GM21528 (cell line): ENCODE results near the gene PXDN.

Experiments used
- ATAC-seq: cut with Tn5 transposase; IDR thresholded peaks from one replicate; pipeline ENCODE4 v1.9.1; 2021; ENCODE audit warnings: mild to moderate bottlenecking, moderate library complexity; ENCODE audit not compliant: unreplicated experiment, low FRiP score

PXDN gene

GRCh38 chr2:1655461-1655860, 88.9 kb downstream of the PXDN start:
- ATAC-seq, result no peak

DNA sequence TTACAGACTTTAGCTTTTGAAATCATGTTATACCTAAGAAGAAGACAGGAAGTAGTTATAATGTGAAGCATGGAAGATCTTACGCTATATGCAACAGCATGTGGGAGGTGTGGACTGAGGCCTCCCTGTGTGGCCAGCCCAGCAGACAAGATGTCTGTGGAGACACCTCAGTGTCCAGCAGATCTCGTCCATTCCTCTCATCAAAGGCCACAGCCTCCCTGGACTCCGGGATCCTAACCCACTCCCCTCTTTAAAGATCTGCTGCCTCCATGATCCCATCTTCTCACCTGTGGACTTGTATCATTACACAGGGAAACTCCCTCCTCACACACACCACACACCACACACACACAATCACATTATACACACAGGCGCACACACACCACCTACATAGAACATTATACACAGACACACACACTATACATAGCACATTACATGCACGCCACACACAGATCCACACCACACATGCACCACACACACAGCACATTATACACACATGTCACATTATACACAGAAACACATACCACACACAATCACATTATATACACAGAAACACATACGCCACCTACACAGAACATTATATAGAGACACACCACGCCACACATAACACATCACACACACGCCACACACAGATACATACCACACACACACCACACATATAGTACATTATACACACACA, 89.5 kb downstream of the PXDN start:
- no peak for ATAC-seq

- ATAC-seq, result no peak
These were observed 90.2 kb downstream of the PXDN start for GRCh38 chr2:1653956-1654695.

GRCh38 chr2:1652034-1652790, 92.1 kb downstream of the PXDN start:
- ATAC-seq, result no peak

DNA sequence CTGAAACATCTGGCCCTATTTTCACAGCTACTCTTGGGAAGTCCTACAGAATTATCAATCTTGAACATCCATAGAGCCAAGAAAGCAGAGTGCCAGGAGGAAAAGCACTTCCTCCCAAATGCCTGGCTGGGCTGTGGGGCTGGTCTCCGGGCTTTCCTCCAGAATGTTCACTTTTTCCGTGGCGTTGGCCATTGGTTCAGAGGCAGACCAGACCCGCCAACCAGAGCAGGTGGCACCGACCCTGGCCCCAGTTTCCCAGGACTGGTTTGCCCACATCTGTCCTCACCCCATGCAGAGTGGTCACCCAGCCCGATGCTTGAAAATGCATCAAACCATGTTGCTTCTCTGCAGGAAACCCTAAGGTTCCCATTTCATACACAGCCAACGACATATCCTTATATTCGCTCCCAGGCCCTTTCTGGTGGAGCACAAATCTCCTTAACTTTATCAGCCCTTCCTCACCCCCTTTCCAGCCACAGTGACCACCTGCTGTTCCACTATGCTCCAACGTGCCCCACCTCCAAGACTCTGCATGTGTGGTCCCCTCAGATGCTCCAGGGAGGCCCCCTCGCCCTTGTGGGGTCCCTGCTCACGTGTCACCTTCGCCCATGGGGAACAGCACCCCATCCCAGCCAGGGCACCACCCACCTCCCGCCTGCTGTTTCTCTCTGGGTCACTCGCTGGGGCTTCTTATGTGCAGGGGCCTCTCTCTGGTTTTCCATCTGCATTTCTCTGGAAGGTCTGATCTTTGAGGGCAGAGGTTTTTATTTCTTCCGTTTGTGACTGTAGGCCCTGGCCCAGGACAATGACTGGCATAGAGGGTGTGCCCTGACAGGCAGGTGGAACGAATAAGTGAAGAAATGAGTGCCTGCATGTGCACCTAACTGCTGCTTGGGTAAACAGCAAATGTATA, 92.9 kb downstream of the PXDN start:
- ATAC-seq, result no peak

DNA sequence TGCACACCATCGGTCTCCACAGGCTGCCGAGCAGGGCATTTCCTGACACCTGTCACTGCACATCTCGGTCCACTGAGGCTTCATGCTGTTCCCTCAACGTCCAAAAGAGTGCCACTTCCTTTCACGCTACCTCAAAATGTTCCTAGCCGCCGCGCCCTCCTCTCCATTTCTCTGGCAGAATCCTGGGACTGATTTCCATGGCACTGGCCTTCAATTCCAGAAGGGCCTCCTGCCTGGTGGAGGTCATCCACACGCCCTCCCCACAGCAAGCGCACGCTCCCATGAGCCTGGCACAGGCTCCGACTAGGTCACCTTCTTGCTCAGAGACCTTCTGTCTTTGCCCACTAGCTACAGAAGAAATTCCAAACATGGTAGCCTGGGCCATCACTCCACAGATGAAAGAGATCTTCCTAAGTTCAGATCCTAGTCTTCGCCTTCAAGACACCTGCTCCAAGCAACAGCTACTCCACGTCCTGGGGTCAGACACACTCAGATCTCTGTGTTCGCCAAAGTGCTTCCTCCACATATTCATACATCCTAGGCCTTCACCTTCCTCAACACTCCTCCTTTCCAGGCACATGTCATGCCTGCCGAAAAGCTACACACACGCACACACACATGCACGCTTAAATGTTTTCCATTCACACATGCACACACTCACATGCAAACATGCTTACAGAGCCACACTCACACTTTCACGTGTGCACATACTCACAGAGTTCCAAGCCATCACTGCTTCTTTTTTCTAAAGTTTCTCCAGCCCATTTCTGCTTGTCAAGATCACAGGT, 94.0 kb downstream of the PXDN start:
- no peak for ATAC-seq

- no peak for ATAC-seq
These were observed 94.9 kb downstream of the PXDN start for GRCh38 chr2:1649103-1650084.

- ATAC-seq, result no peak
These were observed 95.8 kb downstream of the PXDN start for GRCh38 chr2:1648241-1649102.

DNA sequence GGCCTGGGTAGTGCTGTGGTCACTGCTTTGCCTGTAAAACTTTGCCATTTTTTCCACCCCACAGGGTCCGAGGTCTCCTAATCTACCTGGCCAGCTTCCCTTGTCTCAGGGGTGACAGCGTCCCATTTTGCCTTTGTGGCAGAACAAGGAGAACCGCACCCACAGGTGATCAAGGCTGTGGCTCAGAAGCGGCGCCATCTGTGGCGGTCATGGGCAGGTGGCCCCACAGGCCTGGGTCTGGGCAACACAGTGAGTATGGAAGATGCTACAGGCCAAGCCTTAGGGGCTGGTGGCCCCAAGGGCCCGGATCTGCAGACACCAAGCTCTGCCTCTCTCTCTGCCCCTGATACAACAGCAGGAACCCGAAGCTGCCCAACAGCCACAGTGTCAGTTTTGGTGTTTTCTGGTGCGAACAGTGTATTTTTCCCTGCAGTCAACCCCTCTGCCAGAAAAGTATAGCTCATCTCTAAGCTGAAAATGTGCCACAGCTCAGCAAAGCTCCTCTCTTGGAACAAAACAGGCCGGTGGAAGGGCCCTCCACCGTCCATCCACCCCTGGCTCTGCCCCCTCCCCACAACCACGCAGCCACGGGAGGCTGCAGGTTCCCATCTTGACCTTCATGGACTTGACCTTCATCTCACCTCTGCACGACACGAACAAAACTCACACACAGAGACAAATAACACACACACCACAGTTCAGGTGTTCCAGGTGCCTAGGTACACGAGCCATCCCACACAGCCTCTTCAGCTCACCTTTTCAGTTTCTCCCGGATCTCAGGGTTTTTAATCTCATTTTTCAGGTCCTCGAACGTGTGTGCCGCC, 96.7 kb downstream of the PXDN start:
- no peak for ATAC-seq

DNA sequence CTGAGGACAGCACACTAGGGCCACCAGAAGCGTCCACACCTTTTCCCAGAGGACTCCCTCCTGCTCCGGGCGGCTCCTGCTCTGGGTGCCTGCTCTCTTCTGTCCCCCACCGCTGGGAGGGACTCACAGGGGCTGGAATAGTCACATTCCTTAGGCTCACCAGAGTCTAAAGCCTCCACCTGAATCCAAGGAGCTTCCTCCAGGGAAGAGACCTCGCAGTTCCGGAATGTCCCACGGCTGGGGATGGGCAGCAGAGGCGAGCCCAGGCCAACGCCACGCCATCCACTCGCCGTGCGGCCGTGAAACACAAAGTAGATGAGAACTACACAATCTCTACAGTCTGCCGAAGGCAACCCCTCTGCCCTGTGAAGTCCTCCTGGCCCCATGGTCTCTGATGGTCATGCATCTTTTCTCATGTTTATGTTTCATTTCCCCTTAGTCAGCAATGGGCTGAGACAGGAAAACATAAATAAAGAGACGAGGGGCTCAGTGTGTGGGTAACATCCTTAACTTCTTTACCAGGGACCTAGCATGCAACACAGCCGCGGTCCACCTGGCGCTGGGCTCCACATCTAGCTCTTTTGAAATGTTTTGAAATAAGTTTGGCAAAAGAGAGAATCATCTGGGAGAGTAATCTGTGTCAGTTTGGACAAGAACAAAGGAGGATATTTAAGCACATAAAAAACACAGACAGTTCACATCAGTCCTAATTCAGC, 98.4 kb downstream of the PXDN start:
- no peak for ATAC-seq

DNA sequence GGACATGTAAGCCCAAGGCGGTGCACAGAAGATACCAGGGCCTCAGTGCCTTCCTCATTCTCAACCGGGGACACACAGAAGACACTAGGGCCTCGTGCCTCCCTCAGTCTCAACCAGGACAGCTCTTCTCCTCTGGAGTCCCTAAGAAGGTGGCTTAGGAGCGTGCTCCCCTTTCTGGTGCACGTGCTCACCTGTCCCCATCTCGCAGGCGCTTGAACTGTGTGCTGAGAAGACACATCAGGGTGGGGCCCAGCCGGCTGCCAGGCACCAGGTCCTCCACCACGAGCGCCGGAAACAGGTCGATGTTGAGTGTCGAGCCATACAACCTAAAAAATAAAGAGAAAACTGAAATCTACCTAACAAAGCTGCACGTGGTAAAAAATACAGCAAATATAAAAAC, 99.9 kb downstream of the PXDN start:
- no peak for ATAC-seq

GRCh38 chr2:1642993-1643619, 101.2 kb downstream of the PXDN start:
- no peak for ATAC-seq

DNA sequence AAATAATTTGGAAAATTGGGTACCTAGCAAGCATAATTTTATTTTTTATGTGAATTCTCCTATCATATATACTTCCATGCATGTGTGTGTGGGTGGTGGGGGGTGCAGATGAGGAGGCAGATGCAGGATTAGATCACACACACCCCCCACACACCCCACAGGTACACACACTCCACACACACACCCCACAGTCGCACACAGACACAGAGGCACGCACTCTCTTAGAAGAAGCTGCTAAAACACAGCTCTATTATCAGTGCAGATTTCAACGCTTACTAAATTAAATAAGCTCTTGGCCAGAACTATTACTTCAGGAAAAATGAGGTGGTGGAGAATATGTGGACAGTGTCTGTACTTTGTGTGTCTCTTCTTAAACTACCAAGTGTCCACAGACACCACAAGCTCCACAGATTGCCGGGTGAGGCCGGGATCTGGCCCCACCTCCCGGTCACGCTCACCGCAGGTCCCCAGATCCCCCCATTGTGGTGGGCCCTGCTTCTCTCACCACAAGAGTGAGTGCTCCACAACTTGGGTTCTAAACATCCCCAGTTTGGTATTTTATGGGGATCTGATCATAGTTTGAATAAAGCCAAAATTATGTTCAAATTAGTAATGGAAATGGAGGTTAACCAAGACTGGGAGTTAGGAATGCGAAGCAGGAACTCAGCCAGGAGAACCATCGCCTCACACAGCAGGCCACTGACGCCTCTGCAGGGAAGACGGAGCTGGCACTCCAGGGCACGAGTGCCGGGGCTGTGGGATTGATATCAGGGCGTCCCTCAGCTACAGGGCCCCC, 102.1 kb downstream of the PXDN start:
- ATAC-seq, result no peak

DNA sequence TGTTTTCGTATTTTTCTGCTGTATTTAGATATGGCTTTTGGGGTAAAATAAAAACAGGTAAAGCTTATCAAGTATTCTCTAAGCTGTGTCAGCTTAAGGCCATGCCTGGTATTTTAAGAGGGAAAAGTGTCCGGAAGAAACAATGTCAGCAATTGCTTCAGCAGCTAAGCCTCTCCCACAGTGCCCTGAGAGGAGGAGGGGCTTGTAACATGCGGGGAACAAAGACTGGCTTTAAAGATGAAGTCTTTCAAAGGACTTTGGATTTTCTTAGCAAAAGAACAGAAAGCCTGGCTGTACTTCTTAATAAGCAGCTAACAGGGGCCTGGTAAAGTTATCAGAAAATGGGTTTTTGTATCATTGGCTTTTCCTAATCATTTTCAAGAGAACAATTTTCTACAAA, 102.8 kb downstream of the PXDN start:
- ATAC-seq, result no peak
